HFFc6 (cell line): ENCODE results near the gene ABHD13. TPM values are rescaled to one million over a fixed set of nuclear protein-coding genes. Genes with fewer than 3 reads are reported as not detected.
"Not testable (repeated sequence)": the region's sequence is repeated elsewhere in the genome, so short reads cannot be mapped to it uniquely, and the experiment has no call there.

Experiments used
- DNase-seq: peaks from one replicate; pipeline ENCODE4 v3.0.0-alpha.2; 2018
- H3K27ac Mint-ChIP-seq: 2 replicates; pipeline ENCODE4 v1.8.0; 2020; ENCODE audit warnings: mild to moderate bottlenecking, mixed read lengths
- H3K27me3 Mint-ChIP-seq: 2 replicates; pipeline ENCODE4 v1.8.0; 2021; ENCODE audit warnings: mild to moderate bottlenecking, moderate library complexity, mixed read lengths; ENCODE audit not compliant: insufficient read depth
- H3K36me3 Mint-ChIP-seq: 2 replicates; pipeline ENCODE4 v1.8.0; 2021; ENCODE audit warnings: low read depth, mixed read lengths
- H3K4me1 Mint-ChIP-seq: 2 replicates; pipeline ENCODE4 v1.8.0; 2020; ENCODE audit warnings: low read depth, mixed read lengths
- H3K4me3 Mint-ChIP-seq: 2 replicates; pipeline ENCODE4 v1.8.0; 2020; ENCODE audit warnings: mild to moderate bottlenecking, moderate library complexity, mixed read lengths
- H3K9me3 Mint-ChIP-seq: 2 replicates; pipeline ENCODE4 v1.8.0; 2020; ENCODE audit warnings: mild to moderate bottlenecking, mixed read lengths
- total RNA-seq, 6 experiments: library from RNA; stranded (reverse); fragmentation: NEBNext Ultra II Directional; extraction: Animal tissue kit (Norgen Biotek cat#: 25700); gene quantifications; 2 replicates in 1 of 6; 3 replicates in 5 of 6; pipeline ENCODE4 v1.2.3, GENCODE V29; 2021
- TF ChIP-seq, protein P1 (sequence below): fragments of 200-600 bp; sonication (generic); IDR thresholded peaks from 2 replicates; pipeline ENCODE4 v1.5.0; 2021; ENCODE audit warnings: antibody characterized with exemption, mild to moderate bottlenecking

Gene ABHD13
- total RNA-seq, 6 experiments from 2014 or later: 5.0 to 6.6 (median 6.3) TPM

DNA sequence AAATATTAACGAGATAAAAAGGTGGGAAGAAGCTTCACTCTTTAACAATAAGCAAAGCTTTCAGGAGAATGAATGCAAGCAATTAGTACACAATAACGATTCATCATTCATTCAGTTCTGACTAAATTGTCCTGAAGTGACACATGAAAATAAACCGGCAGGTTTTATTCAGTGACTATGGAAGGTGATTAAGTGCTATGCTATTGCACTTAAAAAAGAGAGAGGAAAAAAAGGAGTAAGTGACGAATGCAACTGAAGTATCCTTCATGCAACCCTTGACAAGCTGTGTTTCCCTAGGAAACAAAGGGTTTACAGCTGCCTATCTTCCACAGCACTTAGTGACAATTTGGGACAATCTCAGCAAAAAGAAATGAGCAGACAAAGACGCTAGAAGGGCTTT lies 4.2 kb upstream of the ABHD13 start:
- peaks cover 16% of the 10 kb centered on the region for H3K36me3 Mint-ChIP-seq
- peaks cover 25% of the 10 kb centered on the region for H3K4me1 Mint-ChIP-seq
- H3K9me3 Mint-ChIP-seq: no peaks in the 10 kb centered on the region
- no peaks in the 10 kb centered on the region for H3K27me3 Mint-ChIP-seq
- peak overlapping the region; percentile 91 for H3K27ac Mint-ChIP-seq
- TF ChIP-seq, protein P1, sequence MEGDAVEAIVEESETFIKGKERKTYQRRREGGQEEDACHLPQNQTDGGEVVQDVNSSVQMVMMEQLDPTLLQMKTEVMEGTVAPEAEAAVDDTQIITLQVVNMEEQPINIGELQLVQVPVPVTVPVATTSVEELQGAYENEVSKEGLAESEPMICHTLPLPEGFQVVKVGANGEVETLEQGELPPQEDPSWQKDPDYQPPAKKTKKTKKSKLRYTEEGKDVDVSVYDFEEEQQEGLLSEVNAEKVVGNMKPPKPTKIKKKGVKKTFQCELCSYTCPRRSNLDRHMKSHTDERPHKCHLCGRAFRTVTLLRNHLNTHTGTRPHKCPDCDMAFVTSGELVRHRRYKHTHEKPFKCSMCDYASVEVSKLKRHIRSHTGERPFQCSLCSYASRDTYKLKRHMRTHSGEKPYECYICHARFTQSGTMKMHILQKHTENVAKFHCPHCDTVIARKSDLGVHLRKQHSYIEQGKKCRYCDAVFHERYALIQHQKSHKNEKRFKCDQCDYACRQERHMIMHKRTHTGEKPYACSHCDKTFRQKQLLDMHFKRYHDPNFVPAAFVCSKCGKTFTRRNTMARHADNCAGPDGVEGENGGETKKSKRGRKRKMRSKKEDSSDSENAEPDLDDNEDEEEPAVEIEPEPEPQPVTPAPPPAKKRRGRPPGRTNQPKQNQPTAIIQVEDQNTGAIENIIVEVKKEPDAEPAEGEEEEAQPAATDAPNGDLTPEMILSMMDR: no peak
- peak overlapping the region; percentile 89 for H3K4me3 Mint-ChIP-seq
- DNase-seq: peak; percentile 60

DNA sequence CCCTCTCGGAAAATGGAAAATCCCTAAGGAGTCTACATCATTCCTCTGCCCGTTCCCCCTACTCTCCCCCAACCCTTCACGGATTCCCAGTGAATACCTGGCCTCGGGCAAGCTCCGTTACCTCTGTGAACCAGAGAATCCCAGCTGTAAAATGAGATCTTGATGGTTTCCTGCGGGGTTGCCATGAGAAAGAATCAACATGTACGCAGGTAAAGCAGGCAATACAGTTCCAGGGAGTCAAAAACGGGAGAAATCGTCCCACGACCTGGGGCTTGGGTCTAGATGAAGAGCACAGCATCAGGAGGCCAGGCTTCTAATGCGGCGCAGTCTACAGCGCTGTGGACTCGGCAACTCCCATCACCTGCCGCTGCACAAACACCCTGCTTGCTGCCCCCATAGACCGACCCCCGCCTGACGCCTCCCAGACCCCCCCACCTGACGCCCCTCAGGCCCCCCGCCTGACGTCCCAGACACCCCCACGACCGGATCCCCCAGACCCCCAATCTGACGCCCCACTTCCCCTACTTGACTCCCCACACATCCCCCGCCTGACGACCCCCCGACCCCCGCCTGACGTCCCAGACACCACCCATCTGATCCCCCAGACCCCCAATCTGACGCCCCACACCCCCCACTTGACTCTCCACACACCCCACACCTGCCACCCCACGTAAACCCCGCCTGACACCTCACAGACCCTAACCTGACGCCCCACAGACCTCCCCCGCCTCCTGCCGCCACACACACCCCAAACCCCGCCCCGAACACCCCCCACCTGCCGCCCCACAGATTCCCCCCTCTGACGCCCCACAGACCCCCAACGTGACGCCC lies 3.5 kb upstream of the ABHD13 start:
- peaks cover 11% of the 10 kb centered on the region for H3K36me3 Mint-ChIP-seq
- no peak for DNase-seq
- peak overlapping the region; percentile 91 for H3K27ac Mint-ChIP-seq
- H3K4me1 Mint-ChIP-seq: peaks cover 32% of the 10 kb centered on the region
- H3K27me3 Mint-ChIP-seq: no peaks in the 10 kb centered on the region
- peak overlapping the region; percentile 89 for H3K4me3 Mint-ChIP-seq
- no peaks in the 10 kb centered on the region for H3K9me3 Mint-ChIP-seq
- TF ChIP-seq, protein P1: no peak

DNA sequence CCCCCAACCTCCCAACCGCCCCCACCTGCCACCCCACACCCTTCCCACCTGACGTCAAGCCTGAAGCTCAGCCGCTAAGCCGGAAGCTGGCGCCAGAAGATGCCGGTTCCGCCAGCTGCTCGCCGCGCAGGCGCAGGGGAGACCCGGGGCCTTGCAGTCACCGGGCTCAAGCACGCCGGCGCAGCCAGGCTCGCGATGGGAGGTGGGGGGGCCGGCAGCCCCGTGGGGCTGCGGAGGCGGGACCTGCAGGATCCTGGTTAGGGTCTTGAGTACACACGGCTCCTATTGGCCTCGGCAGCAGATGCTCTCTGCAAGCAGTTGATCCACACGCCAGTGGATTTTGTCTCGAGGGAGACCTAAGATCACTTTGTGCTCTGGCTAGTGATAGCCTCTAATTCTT lies 2.8 kb upstream of the ABHD13 start, which contains the start of gene LIG4:
Gene LIG4 (minus strand): TSS at position 101 of the 400 bp plus-strand sequence. CDS start 4,268 bp downstream, outside the sequence.
- Mint-ChIP-seq H3K4me3 (peak within 1 kb of the TSS; percentile 89), H3K27me3 (no peaks in the 10 kb centered on the region), H3K36me3 (peaks cover 6% of the 10 kb centered on the region), H3K27ac (peak within 1 kb of the TSS; percentile 91), H3K9me3 (no peaks in the 10 kb centered on the region), H3K4me1 (peaks cover 40% of the 10 kb centered on the region)
- peak; percentile 88 for DNase-seq
- TF ChIP-seq, protein P1: no peak

DNA sequence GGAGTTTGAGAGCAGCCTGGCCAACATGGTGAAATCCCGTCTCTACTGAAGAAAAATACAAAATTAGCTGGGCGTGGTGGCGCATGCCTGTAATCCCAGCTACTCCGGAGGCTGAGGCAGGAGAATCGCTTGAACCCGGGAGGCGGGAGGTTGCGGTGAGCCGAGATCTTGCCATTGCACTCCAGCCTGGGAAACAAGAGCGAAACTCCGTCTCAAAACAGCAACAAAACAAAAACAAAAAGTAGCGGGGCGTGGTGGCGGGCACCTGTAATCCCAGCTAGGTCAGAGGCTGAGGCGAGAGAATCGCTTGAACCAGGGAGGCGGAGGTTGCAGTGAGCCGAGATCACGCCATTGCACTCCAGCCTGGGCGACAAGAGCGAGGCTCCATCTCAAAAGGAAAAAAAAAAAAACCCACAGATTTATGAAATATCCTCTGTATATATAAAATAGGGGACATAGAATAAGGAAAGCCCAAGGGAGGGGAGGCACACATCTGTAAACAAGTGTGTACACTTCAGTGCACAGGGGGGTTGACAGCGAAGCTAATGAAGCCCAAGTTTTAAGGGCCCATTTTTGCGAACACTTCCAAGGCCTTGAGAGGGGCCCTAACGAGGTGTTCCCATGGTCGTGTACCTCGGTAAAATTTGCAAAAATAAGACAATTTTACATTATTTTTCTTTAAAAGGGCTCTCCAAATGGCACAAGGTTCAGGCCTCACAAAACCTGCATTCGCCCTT lies 717 bp upstream of the ABHD13 start:
- not testable (repeated sequence) for H3K36me3 Mint-ChIP-seq, DNase-seq, H3K27me3 Mint-ChIP-seq, H3K9me3 Mint-ChIP-seq
- peak overlapping the region; percentile 92 for H3K4me3 Mint-ChIP-seq
- peak overlapping the region; percentile 95 for H3K27ac Mint-ChIP-seq
- H3K4me1 Mint-ChIP-seq: peaks cover 46% of the 10 kb centered on the region

DNA sequence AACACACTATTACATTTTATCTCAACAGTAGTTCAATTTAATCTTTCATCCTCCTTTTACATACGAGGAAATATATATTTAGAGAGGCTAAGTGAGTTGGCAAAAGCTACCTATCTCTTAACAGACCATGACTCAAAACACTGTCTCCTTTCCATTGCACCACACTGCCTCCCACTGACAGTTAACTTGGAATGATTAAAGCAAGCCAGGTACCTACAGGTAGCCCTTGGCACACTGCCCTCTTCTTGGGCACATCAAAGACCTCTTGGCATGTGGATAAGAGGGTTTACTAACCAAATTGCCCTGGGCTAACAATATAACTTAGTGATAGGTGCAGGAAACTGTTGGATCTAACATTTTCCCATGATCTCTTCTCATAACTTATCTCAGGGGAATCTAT lies 1.8 kb downstream of the ABHD13 start:
- H3K9me3 Mint-ChIP-seq: no peaks in the 10 kb centered on the region
- H3K4me3 Mint-ChIP-seq: peak overlapping the region; percentile 92
- H3K36me3 Mint-ChIP-seq: no peaks in the 10 kb centered on the region
- peaks cover 34% of the 10 kb centered on the region for H3K4me1 Mint-ChIP-seq
- no peaks in the 10 kb centered on the region for H3K27me3 Mint-ChIP-seq
- TF ChIP-seq, protein P1: no peak
- no peak for DNase-seq
- peak overlapping the region; percentile 36; the same call in 1 of the 2 replicates for H3K27ac Mint-ChIP-seq
